Endothelial cell of umbilical vein (primary cell): ENCODE data around the gene GALR2. TPM values are rescaled to one million over a fixed set of nuclear protein-coding genes. Genes with fewer than 3 reads are reported as not detected.
A peak's percentile ranks its signal among the peaks of the same experiment; 100 is the strongest.

Source experiments
- BruUV-seq: library from RNA; stranded (reverse); fragments of 400-500 nt; replicated peaks from 2 replicates; lab custom pipeline; 2021; lab: Mats Ljungman, UMichigan
- CTCF ChIA-PET: fragments of 300-600, 350-600 bp; sonication (Branson Sonifier 250); formaldehyde crosslinking; loops from one replicate; lab custom pipeline; 2021; ENCODE audit warnings: antibody characterized with exemption, inconsistent platforms; lab: Charles Lee
- POLR2A ChIA-PET: fragments of 300-600, 350-600 bp; sonication (Branson Sonifier 250); formaldehyde crosslinking; loops from one replicate; lab custom pipeline; 2021; ENCODE audit warnings: antibody characterized with exemption, inconsistent platforms; lab: Charles Lee
- DNase-seq: peaks from one replicate; pipeline ENCODE4 v3.0.0-alpha.2; 2011; ENCODE audit warnings: low read depth, low spot score
- FAIRE-seq: peaks from 2 replicates; lab custom pipeline; 2011; peaks lifted over from hg19 to GRCh38; lab: Jason Lieb, UNC
- H2AFZ ChIP-seq: 2 replicates; pipeline ENCODE4 v1.6.0; 2012; ENCODE audit warnings: low read depth, low read length, control low read depth, inconsistent platforms
- H3K27ac ChIP-seq: 2 replicates; pipeline ENCODE4 v1.5.1; 2011; ENCODE audit warnings: low read depth, mild to moderate bottlenecking, control low read depth, low read length, moderate library complexity; ENCODE audit not compliant: insufficient read depth
- H3K27me3 ChIP-seq, 2 experiments: 2 replicates each; pipeline versions ENCODE4 v1.6.0 to v1.6.1; 2011; ENCODE audit warnings: low read length in 2 of 2, mixed read lengths in 1 of 2; ENCODE audit not compliant: control insufficient read depth in 2 of 2, insufficient read depth in 2 of 2
- H3K36me3 ChIP-seq, 2 experiments: 2 replicates in 1 of 2; 3 replicates in 1 of 2; pipeline ENCODE4 v1.5.1; 2011; ENCODE audit warnings: low read length in 2 of 2, mild to moderate bottlenecking in 1 of 2, moderate library complexity in 1 of 2; ENCODE audit not compliant: control insufficient read depth in 2 of 2, insufficient read depth in 2 of 2; ENCODE audit errors: extremely low read depth in 1 of 2
- H3K4me1 ChIP-seq: 3 replicates; pipeline ENCODE4 v1.5.1; 2011; ENCODE audit warnings: mild to moderate bottlenecking, low read length; ENCODE audit not compliant: control insufficient read depth, insufficient read depth; ENCODE audit errors: extremely low read depth
- H3K4me2 ChIP-seq: 2 replicates; pipeline ENCODE4 v1.6.1; 2011; ENCODE audit warnings: low read length, control low read depth, mixed read lengths; ENCODE audit not compliant: insufficient read depth
- H3K4me3 ChIP-seq, 3 experiments: fragments of 200-600 bp in 1 of 3; sonication (generic), shearing (Covaris generic) in 1 of 3; replicated peaks in 1 of 3; 2 replicates each; pipeline ENCODE4 v1.5.1; 2011 to 2016; ENCODE audit warnings: control low read depth in 3 of 3, low read length in 3 of 3, mild to moderate bottlenecking in 2 of 3, inconsistent platforms in 1 of 3, low read depth in 1 of 3, moderate library complexity in 1 of 3; ENCODE audit not compliant: insufficient read depth in 1 of 3
- H3K79me2 ChIP-seq: 2 replicates; pipeline ENCODE4 v1.6.0; 2012; ENCODE audit warnings: low read length, inconsistent platforms; ENCODE audit not compliant: control insufficient read depth, insufficient read depth
- H3K9ac ChIP-seq: replicated peaks from 2 replicates; pipeline ENCODE3; 2011; ENCODE audit warnings: low read length, control low read depth; ENCODE audit not compliant: insufficient read depth; ENCODE audit errors: extremely low read depth
- H3K9me1 ChIP-seq: replicated peaks from 3 replicates; pipeline ENCODE4 v1.6.0; 2011; ENCODE audit warnings: mild to moderate bottlenecking, low read length; ENCODE audit not compliant: control insufficient read depth, insufficient read depth; ENCODE audit errors: extremely low read depth
- H3K9me3 ChIP-seq: replicated peaks from 2 replicates; pipeline ENCODE4 v1.5.1; 2012; ENCODE audit warnings: low read length, inconsistent platforms; ENCODE audit not compliant: control insufficient read depth, insufficient read depth
- H4K20me1 ChIP-seq: replicated peaks from 2 replicates; pipeline ENCODE3; 2011; ENCODE audit warnings: mild to moderate bottlenecking, low read length; ENCODE audit not compliant: control insufficient read depth, insufficient read depth; ENCODE audit errors: extremely low read depth
- EZH2 ChIP-seq: IDR thresholded peaks from 2 replicates; pipeline ENCODE4 v1.6.1; 2012; ENCODE audit warnings: borderline replicate concordance, low read depth, mild to moderate bottlenecking, moderate library complexity, low read length, inconsistent platforms; ENCODE audit not compliant: severe bottlenecking
- FOS ChIP-seq: IDR thresholded peaks from 2 replicates; pipeline ENCODE4 v1.6.1; 2011; ENCODE audit warnings: mild to moderate bottlenecking, low read length, moderate library complexity, borderline replicate concordance; ENCODE audit not compliant: insufficient read depth
- GATA2 ChIP-seq: IDR thresholded peaks from 2 replicates; pipeline ENCODE4 v1.7.0; 2011; ENCODE audit warnings: low read depth, mild to moderate bottlenecking, moderate library complexity, mixed read lengths, low read length; ENCODE audit not compliant: insufficient read length, insufficient read depth
- JUN ChIP-seq: IDR thresholded peaks from 2 replicates; pipeline ENCODE4 v1.6.1; 2011; ENCODE audit warnings: borderline replicate concordance, low read depth; ENCODE audit not compliant: insufficient read length, insufficient read depth
- POLR2A ChIP-seq: IDR thresholded peaks from 2 replicates; pipeline ENCODE4 v1.6.1; 2012; ENCODE audit warnings: low read depth, mild to moderate bottlenecking, control low read depth, low read length
- POLR2AphosphoS5 ChIP-seq: IDR thresholded peaks from 2 replicates; pipeline ENCODE4 v1.6.1; 2012; ENCODE audit warnings: low read depth, mild to moderate bottlenecking, control low read depth, low read length, moderate library complexity; ENCODE audit not compliant: insufficient read depth
- dilution Hi-C: fragments of 300-500 bp; cut with MboI; formaldehyde crosslinking; loops from one replicate; pipeline ENCODE4 v1.15.0; 2019; ENCODE audit warnings: low sequenced_read_pairs; ENCODE audit not compliant: extremely low pct_ligation_motif_present
- intact Hi-C: fragments of 100-400 bp; cut with micrococcal nuclease; formaldehyde crosslinking; loops from one replicate; pipeline ENCODE4 v1.10.0; 2022
- polyA plus RNA-seq, 4 experiments: library from polyadenylated mRNA; depleted of rRNA in 3 of 4; stranded (reverse) in 3 of 4; unstranded in 1 of 4; fragments of >200 nt; gene quantifications; 2 replicates each; pipeline versions ENCODE4 v1.2.1 to v1.2.3, GENCODE V29; 2011 to 2012; ENCODE audit warnings: missing spikeins in 1 of 4
- total RNA-seq: library from RNA; stranded (reverse); gene quantifications from 2 replicates; pipeline ENCODE4 v1.2.3, GENCODE V29; 2021
- TF ChIP-seq, protein P1 (sequence below), 2 donors: IDR thresholded peaks; 1 replicate in 1 of 2; 2 replicates in 1 of 2; pipeline ENCODE4 v1.5.1; 2011; ENCODE audit warnings: low read length in 2 of 2, mild to moderate bottlenecking in 2 of 2, moderate library complexity in 2 of 2, control low read depth in 1 of 2, inconsistent platforms in 1 of 2, low read depth in 1 of 2; ENCODE audit not compliant: insufficient read depth in 1 of 2; ENCODE audit errors: extremely low read depth in 1 of 2

Gene GALR2
- total and polyA plus RNA-seq, 2 donors (not counting 3 experiments of a cell fraction or from before 2014, with no cell fraction given) = 0.47 TPM; not detected in 1

DNA sequence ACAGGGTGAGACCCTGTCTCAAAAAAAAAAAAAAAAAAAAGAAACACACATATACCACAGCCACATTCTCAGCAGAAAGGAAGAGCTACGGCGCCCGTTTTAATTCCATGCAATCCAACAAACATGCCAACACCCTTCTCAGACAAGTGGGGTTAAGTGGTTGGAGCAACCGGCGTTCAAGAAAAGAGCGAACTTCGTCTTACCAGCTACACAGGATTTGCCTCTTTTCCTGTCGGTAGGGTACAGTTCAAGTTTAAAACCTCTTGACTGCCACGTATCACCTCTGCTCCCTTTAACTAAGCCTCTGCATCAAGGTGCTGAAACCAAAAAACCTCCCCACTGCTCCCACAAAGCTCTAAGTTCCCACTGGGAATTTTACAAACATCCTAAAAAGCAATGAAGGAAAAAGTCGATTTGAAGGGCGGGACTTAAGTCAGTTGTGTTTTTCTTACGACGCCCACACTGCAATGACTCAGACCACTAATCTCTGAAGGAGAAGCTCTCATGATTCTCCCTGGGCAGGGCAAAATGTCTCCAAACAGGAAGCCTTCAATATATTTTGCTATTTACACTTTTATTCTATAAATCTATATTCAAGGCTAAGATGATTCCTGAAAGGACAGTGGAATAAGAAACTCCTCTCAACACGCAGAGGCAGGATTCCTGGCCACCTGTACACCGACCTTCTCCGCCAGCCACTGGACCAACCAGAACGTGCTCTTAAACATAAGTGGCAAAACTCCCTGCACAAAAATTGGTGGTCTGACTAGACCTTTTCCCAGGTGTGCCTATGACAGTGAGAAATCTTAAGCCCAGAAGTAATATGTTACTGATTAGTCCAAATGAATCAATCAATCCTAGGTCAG, 21.1 kb upstream of the GALR2 start:
- H3K27ac ChIP-seq = peak overlapping the region; percentile 25
- dilution Hi-C loops = no loop called here
- FAIRE-seq = peak; percentile 96
- no peaks in the 10 kb centered on the region for H3K9me1 ChIP-seq
- no peaks in the 10 kb centered on the region for H3K9me3 ChIP-seq
- peaks cover 20% of the 10 kb centered on the region for H3K79me2 ChIP-seq
- peak overlapping the region; percentile 75 for H3K4me2 ChIP-seq
- H4K20me1 ChIP-seq = no peaks in the 10 kb centered on the region
- H3K4me1 ChIP-seq = peaks cover 18% of the 10 kb centered on the region
- no peak overlapping the region for H3K9ac ChIP-seq
- H3K27me3 ChIP-seq = no peaks in the 10 kb centered on the region
- ChIA-PET POLR2A (interaction anchor here (0.7 kb wide), 1 partner anchor 12 kb away, joined by 6 read pairs; no protein-coding TSS in a partner anchor), CTCF (interaction anchor here (0.6 to 2.0 kb wide), 4 partner anchors 20 to 312 kb away, joined by 3 to 13 read pairs (median 6); no protein-coding TSS in a partner anchor)
- peak overlapping the region; percentile 9 for H2AFZ ChIP-seq
- BruUV-seq = no TSS peak
- H3K36me3 ChIP-seq = peaks cover 13 to 23% of the 10 kb centered on the region in 2 experiments
- TF ChIP-seq POLR2AphosphoS5 = no peak
- TF ChIP-seq, protein P1, sequence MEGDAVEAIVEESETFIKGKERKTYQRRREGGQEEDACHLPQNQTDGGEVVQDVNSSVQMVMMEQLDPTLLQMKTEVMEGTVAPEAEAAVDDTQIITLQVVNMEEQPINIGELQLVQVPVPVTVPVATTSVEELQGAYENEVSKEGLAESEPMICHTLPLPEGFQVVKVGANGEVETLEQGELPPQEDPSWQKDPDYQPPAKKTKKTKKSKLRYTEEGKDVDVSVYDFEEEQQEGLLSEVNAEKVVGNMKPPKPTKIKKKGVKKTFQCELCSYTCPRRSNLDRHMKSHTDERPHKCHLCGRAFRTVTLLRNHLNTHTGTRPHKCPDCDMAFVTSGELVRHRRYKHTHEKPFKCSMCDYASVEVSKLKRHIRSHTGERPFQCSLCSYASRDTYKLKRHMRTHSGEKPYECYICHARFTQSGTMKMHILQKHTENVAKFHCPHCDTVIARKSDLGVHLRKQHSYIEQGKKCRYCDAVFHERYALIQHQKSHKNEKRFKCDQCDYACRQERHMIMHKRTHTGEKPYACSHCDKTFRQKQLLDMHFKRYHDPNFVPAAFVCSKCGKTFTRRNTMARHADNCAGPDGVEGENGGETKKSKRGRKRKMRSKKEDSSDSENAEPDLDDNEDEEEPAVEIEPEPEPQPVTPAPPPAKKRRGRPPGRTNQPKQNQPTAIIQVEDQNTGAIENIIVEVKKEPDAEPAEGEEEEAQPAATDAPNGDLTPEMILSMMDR (IDR thresholded peaks at IDR 0.05; ENCODE audit: extremely low read depth in 1 of 2, insufficient read depth in 1 of 2, low read depth in 1 of 2, low read length in 2 of 2) = no peak
- peak; percentile 17 for TF ChIP-seq JUN
- TF ChIP-seq POLR2A = no peak
- TF ChIP-seq FOS = peak; percentile 69
- TF ChIP-seq GATA2 = no peak
- no peak for TF ChIP-seq EZH2
- DNase-seq = peak; percentile 79
- peak overlapping the region in 1 of 3 experiments; percentile 23 for H3K4me3 ChIP-seq
- intact Hi-C loops = no loop called here
